Spinal cord (tissue), 10 donors: ENCODE data around the gene LBX1. TPM values are rescaled to one million over a fixed set of nuclear protein-coding genes. Genes with fewer than 3 reads are reported as not detected.
A peak's percentile ranks its signal among the peaks of the same experiment; 100 is the strongest.
"Not testable (repeated sequence)": the region's sequence is repeated elsewhere in the genome, so short reads cannot be mapped to it uniquely, and the experiment has no call there.

Experiments
- DNase-seq, 6 donors: peaks; one replicate each; pipeline versions ENCODE4 v3.0.0 to v3.0.0-alpha.2; 2013 to 2015; ENCODE audit warnings: low spot score in 6 of 6, low read depth in 4 of 6
- H3K27ac ChIP-seq: one replicate; pipeline ENCODE4 v1.5.1; 2013; ENCODE audit warnings: low read depth, low read length, control low read depth
- H3K27me3 ChIP-seq: one replicate; pipeline ENCODE4 v1.6.1; 2013; ENCODE audit warnings: low read length; ENCODE audit not compliant: control insufficient read depth, insufficient read depth
- H3K36me3 ChIP-seq: one replicate; pipeline ENCODE4 v1.6.1; 2013; ENCODE audit warnings: low read length; ENCODE audit not compliant: control insufficient read depth, insufficient read depth
- H3K4me1 ChIP-seq: one replicate; pipeline ENCODE4 v1.6.1; 2013; ENCODE audit warnings: low read length; ENCODE audit not compliant: control insufficient read depth, insufficient read depth
- H3K4me3 ChIP-seq: one replicate; pipeline ENCODE4 v1.5.1; 2013; ENCODE audit warnings: low read depth, low read length, control low read depth
- H3K9me3 ChIP-seq: one replicate; pipeline ENCODE4 v1.6.1; 2013; ENCODE audit warnings: low read length; ENCODE audit not compliant: control insufficient read depth, insufficient read depth
- WGBS: methylation state at CpG from one replicate; pipeline ENCODE4 v1.1.5; 2013; ENCODE audit warnings: missing lambda C conversion rate; ENCODE audit not compliant: insufficient coverage; 5-methylcytosine and 5-hydroxymethylcytosine counted together
- polyA plus RNA-seq, 2 donors: library from polyadenylated mRNA; unstranded; fragments of 120-200 nt; gene quantifications; one replicate each; pipeline ENCODE4 v1.2.1, GENCODE V29; 2013; ENCODE audit not compliant: insufficient read length in 2 of 2
- total RNA-seq, 2 donors: library from RNA; depleted of rRNA in 1 of 2; stranded (reverse); fragments of 120-200 nt in 1 of 2; fragments of >200 nt in 1 of 2; gene quantifications; one replicate each; pipeline versions ENCODE4 v1.2.3 to v1.2.4, GENCODE V29; 2013 to 2014
- donor health status: healthy.

The LBX1 gene
- total and polyA plus RNA-seq, 4 donors: 1.9 to 27.5 (median 15.0) TPM

- no peaks in the 10 kb centered on the region for H3K36me3 ChIP-seq
Measured at GRCh38 chr10:101215397-101216206, 13.7 kb downstream of the LBX1 start.

DNA sequence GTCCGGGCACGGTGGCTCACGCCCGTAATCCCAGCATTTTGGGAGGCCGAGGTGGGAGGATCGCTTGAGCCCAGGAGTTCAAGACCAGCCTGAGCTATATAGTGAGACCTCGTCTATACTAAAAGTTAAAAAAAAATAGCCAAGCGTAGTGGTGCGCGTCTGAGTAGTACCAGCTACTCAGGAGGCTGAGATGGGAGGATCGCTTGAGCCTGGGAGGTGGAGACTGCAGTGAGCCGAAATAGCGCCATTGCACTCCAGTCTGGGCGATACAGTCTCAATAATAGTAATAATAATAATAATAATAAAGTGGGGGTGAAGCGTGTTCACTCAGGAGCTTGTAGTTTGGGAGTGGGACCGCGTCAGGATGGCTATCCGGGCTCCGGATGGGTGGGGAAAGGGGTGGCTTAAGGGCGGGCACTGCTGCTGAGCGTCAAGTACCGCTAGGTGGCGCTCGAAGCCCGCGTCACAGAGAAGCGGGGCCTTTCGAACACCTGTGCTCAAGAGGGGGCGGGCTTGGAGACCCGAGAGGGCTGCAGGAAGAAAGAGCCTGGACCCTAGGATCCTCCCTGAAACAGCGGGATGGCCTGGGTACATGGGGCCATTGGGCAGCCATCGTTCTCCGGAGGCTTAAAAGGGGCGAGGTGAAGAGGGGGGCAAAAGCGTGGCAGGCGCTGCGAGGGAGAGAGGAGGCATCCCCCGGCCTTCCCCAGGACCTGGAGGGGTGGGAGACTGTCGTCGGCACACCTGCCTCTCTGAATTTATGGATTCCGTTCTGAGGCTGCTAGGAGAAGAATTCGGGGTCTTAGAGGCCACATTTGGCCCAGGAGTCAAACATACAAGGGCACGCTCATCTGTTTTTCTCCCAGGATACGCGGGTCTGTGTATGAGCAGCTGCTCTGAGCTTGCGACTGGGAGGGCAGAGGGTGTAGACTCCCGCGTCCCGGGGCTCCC is 14.5 kb downstream of the LBX1 start:
- Histone ChIP-seq H3K27ac (no peak overlapping the region), H3K9me3 (no peaks in the 10 kb centered on the region), H3K27me3 (peaks cover 90% of the 10 kb centered on the region), H3K4me1 (peaks cover 59% of the 10 kb centered on the region), H3K4me3 (no peak overlapping the region), H3K36me3 (no peaks in the 10 kb centered on the region)
- DNase-seq: peak in 2 of 6 donors; percentile 85 to 94
- WGBS: 11% methylated on average over 43 of the region's 49 CpGs

More at GRCh38 chr10:101215397-101216206, 13.7 kb downstream of the LBX1 start:
- DNase-seq: peak in 1 of 6 donors; percentile 13
- Histone ChIP-seq H3K4me1 (peaks cover 59% of the 10 kb centered on the region), H3K27ac (no peak overlapping the region), H3K4me3 (no peak overlapping the region), H3K27me3 (peaks cover 93% of the 10 kb centered on the region), H3K9me3 (no peaks in the 10 kb centered on the region)
- WGBS: 5% methylated on average over 34 of the region's 40 CpGs

- peaks cover 37% of the 10 kb centered on the region for H3K27me3 ChIP-seq
- peaks cover 2% of the 10 kb centered on the region for H3K4me1 ChIP-seq
- H3K4me3 ChIP-seq: no peak overlapping the region
- no peak overlapping the region for H3K27ac ChIP-seq
- DNase-seq: no peak
- no peaks in the 10 kb centered on the region for H3K36me3 ChIP-seq
- 98% methylated on average over 4 of the region's 5 CpGs for WGBS
- H3K9me3 ChIP-seq: no peaks in the 10 kb centered on the region
Measured at GRCh38 chr10:101208543-101208942, 20.7 kb downstream of the LBX1 start.

GRCh38 chr10:101207026-101207425 is 22.2 kb downstream of the LBX1 start:
- H3K9me3 ChIP-seq: no peaks in the 10 kb centered on the region
- H3K36me3 ChIP-seq: no peaks in the 10 kb centered on the region
- no peak overlapping the region for H3K4me3 ChIP-seq
- 33% methylated on average over 2 of the region's 2 CpGs for WGBS
- no peaks in the 10 kb centered on the region for H3K4me1 ChIP-seq
- DNase-seq: no peak
- H3K27me3 ChIP-seq: peaks cover 28% of the 10 kb centered on the region
- no peak overlapping the region for H3K27ac ChIP-seq

- 73% methylated on average over 3 of the region's 4 CpGs for WGBS
- H3K36me3 ChIP-seq, H3K9me3 ChIP-seq, H3K27me3 ChIP-seq, H3K4me3 ChIP-seq, DNase-seq, H3K4me1 ChIP-seq, H3K27ac ChIP-seq: not testable (repeated sequence)
Measured at GRCh38 chr10:101202667-101203066, 26.6 kb downstream of the LBX1 start.

DNA sequence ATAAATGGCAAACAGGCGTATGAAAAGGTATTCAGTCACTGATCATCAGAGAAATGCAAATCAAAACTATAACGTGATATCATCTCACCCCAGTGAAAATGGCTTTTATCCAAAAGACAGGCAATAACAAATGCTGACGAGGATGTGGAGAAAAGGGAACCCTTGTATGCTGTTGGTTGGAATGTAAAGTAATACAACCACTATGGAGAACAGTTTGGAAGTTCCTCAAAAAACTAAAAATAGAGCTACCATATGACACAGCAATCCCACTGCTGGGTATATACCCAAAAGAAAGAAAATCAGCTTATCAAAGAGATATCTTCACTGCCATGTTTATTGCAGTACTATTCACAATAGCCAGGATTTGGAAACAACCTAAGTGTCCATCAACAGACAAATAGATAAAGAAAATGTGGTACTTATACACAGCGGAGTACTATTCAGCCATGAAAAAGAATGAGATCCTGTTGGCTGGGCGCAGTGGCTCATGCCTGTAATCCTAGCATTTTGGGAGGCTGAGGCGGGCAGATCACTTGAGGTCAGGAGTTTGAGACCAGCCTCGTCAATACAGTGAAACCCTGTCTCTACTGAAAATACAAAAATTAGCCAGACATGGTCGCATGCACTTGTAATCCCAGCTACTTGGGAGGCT is 30.8 kb downstream of the LBX1 start:
- H3K36me3 ChIP-seq, H3K4me1 ChIP-seq, H3K27me3 ChIP-seq, H3K27ac ChIP-seq, DNase-seq, H3K4me3 ChIP-seq, H3K9me3 ChIP-seq: not testable (repeated sequence)
- 95% methylated on average over 4 of the region's 8 CpGs for WGBS

- WGBS: 83% methylated on average over 5 of the region's 5 CpGs
- DNase-seq: no peak
- Histone ChIP-seq H3K4me3 (no peak overlapping the region), H3K4me1 (no peaks in the 10 kb centered on the region), H3K36me3 (no peaks in the 10 kb centered on the region), H3K27me3 (no peaks in the 10 kb centered on the region), H3K9me3 (no peaks in the 10 kb centered on the region), H3K27ac (no peak overlapping the region)
Measured at GRCh38 chr10:101195921-101196320, 33.3 kb downstream of the LBX1 start.

GRCh38 chr10:101189461-101190401 is 39.5 kb downstream of the LBX1 start:
- Histone ChIP-seq H3K4me1 (no peaks in the 10 kb centered on the region), H3K4me3 (no peak overlapping the region), H3K9me3 (no peaks in the 10 kb centered on the region), H3K27me3 (no peaks in the 10 kb centered on the region), H3K27ac (no peak overlapping the region), H3K36me3 (no peaks in the 10 kb centered on the region)
- WGBS: 34% methylated on average over 12 of the region's 12 CpGs
- DNase-seq: no peak
